Activated CD4-positive, alpha-beta T cell treated with anti-CD3 and anti-CD28 coated beads for 24 hours (primary cell): ENCODE data around the gene EIF4B.
A peak's percentile ranks its signal among the peaks of the same experiment; 100 is the strongest.
"Not testable (repeated sequence)": the region's sequence is repeated elsewhere in the genome, so short reads cannot be mapped to it uniquely, and the experiment has no call there.

Source experiments
- DNase-seq, 2 donors: peaks; one replicate each; pipeline ENCODE4 v3.0.0-alpha.2; 2020; ENCODE audit warnings: low read depth in 2 of 2

Gene EIF4B

GRCh38 chr12:52992699-52993557 lies 13.3 kb upstream of the EIF4B start:
- no peak for DNase-seq

GRCh38 chr12:52993558-52993869 lies 12.7 kb upstream of the EIF4B start:
- no peak for DNase-seq

- DNase-seq = no peak
Observed at GRCh38 chr12:53004178-53004577, 2.1 kb upstream of the EIF4B start.

- DNase-seq = no peak
Observed at GRCh38 chr12:53004582-53004981, 1.7 kb upstream of the EIF4B start.

- DNase-seq = no peak
Observed at GRCh38 chr12:53005215-53005985, 856 bp upstream of the EIF4B start.

GRCh38 chr12:53006810-53007309 lies 604 bp downstream of the EIF4B start:
- peak; percentile 71 to 79 for DNase-seq

- no peak for DNase-seq
Observed at GRCh38 chr12:53007343-53007742, 1.1 kb downstream of the EIF4B start.

GRCh38 chr12:53008760-53009159 lies 2.5 kb downstream of the EIF4B start:
- not testable (repeated sequence) for DNase-seq

GRCh38 chr12:53010955-53011354 lies 4.7 kb downstream of the EIF4B start:
- no peak for DNase-seq

GRCh38 chr12:53011889-53012288 lies 5.6 kb downstream of the EIF4B start:
- no peak for DNase-seq

GRCh38 chr12:53012928-53013327 lies 6.7 kb downstream of the EIF4B start:
- DNase-seq = no peak

GRCh38 chr12:53014709-53015108 lies 8.5 kb downstream of the EIF4B start:
- DNase-seq = no peak

GRCh38 chr12:53025250-53025649 lies 19.0 kb downstream of the EIF4B start:
- DNase-seq = no peak

GRCh38 chr12:53027014-53027413 lies 20.8 kb downstream of the EIF4B start:
- not testable (repeated sequence) for DNase-seq

- DNase-seq = no peak
Observed at GRCh38 chr12:53031616-53032015, 25.4 kb downstream of the EIF4B start.

GRCh38 chr12:53033832-53034231 lies 27.6 kb downstream of the EIF4B start:
- not testable (repeated sequence) for DNase-seq

- no peak for DNase-seq
Observed at GRCh38 chr12:53034459-53034858, 28.2 kb downstream of the EIF4B start.

- no peak for DNase-seq
Observed at GRCh38 chr12:53036802-53037201, 30.5 kb downstream of the EIF4B start.

- DNase-seq = no peak
Observed at GRCh38 chr12:53039851-53040250, 33.6 kb downstream of the EIF4B start.

- no peak for DNase-seq
Observed at GRCh38 chr12:53042607-53043454, 36.6 kb downstream of the EIF4B start.

GRCh38 chr12:53044052-53044581 lies 37.9 kb downstream of the EIF4B start:
- DNase-seq = no peak
